Neural cell (in vitro differentiated cells): ENCODE measurements around the gene SMAD7. TPM values are rescaled to one million over a fixed set of nuclear protein-coding genes. Genes with fewer than 3 reads are reported as not detected.

ENCODE experiments used
- H2AFZ ChIP-seq: fragments of 200-600, 300-800 bp; sonication (generic), shearing (Covaris generic); 2 replicates; pipeline ENCODE4 v1.6.0; 2014; ENCODE audit warnings: low read depth, mild to moderate bottlenecking, antibody characterized with exemption, low read length, moderate library complexity
- H3F3A ChIP-seq: fragments of 200-600 bp; shearing (Covaris generic); 2 replicates; pipeline ENCODE4 v1.6.1; 2016; ENCODE audit warnings: mild to moderate bottlenecking, moderate library complexity, mixed read lengths, antibody characterized with exemption, low read length; ENCODE audit not compliant: insufficient read depth, poor library complexity, severe bottlenecking
- H3K27ac ChIP-seq: fragments of 200-600, 300-800 bp; sonication (generic), shearing (Covaris generic); 2 replicates; pipeline ENCODE4 v1.5.1; 2014; ENCODE audit warnings: mild to moderate bottlenecking, low read length, moderate library complexity
- H3K27me3 ChIP-seq: fragments of 300-800, 200-600 bp; sonication (generic), shearing (Covaris generic); 2 replicates; pipeline ENCODE4 v1.6.0; 2014; ENCODE audit warnings: mild to moderate bottlenecking, low read depth, low read length, moderate library complexity; ENCODE audit not compliant: insufficient read depth
- H3K36me3 ChIP-seq: fragments of 300-800, 200-600 bp; sonication (generic), shearing (Covaris generic); 2 replicates; pipeline ENCODE4 v1.5.1; 2014; ENCODE audit warnings: mild to moderate bottlenecking, antibody characterized with exemption, low read length, moderate library complexity; ENCODE audit not compliant: insufficient read depth
- H3K4me2 ChIP-seq: fragments of 300-800, 200-600 bp; sonication (generic), shearing (Covaris generic); 2 replicates; pipeline ENCODE4 v1.6.0; 2014; ENCODE audit warnings: mild to moderate bottlenecking, low read length
- H3K4me3 ChIP-seq: fragments of 300-800, 200-600 bp; sonication (generic), shearing (Covaris generic); 2 replicates; pipeline ENCODE4 v1.5.1; 2014; ENCODE audit warnings: mild to moderate bottlenecking, low read length, moderate library complexity
- H3K79me2 ChIP-seq: fragments of 200-600 bp; shearing (Covaris generic); replicated peaks from 2 replicates; pipeline ENCODE4 v1.6.0; 2014; ENCODE audit warnings: mild to moderate bottlenecking, low read length, moderate library complexity; ENCODE audit not compliant: insufficient read depth
- H3K9ac ChIP-seq: fragments of 300-800, 200-600 bp; sonication (generic), shearing (Covaris generic); 2 replicates; pipeline ENCODE4 v1.6.1; 2016; ENCODE audit warnings: mild to moderate bottlenecking, low read length, mixed read lengths
- H3K9me2 ChIP-seq: fragments of 200-600 bp; shearing (Covaris generic); 2 replicates; pipeline ENCODE4 v1.6.1; 2016; ENCODE audit warnings: mild to moderate bottlenecking, low read length, mixed read lengths; ENCODE audit not compliant: insufficient read depth
- H3K9me3 ChIP-seq: fragments of 200-600, 300-800 bp; sonication (generic), shearing (Covaris generic); 2 replicates; pipeline ENCODE4 v1.6.1; 2016; ENCODE audit warnings: mild to moderate bottlenecking, mixed run types, low read length, moderate library complexity, mixed read lengths
- H4K20me1 ChIP-seq: fragments of 200-600 bp; shearing (Covaris generic); 2 replicates; pipeline ENCODE4 v1.6.1; 2016; ENCODE audit warnings: mild to moderate bottlenecking, mixed run types; ENCODE audit not compliant: insufficient read depth
- CTCF ChIP-seq: fragments of 450-650 bp; IDR thresholded peaks from 2 replicates; pipeline ENCODE4 v1.5.1; 2014; ENCODE audit warnings: antibody characterized with exemption, mild to moderate bottlenecking, moderate library complexity; ENCODE audit not compliant: poor library complexity, severe bottlenecking
- EP300 ChIP-seq: fragments of 450-650 bp; conservative IDR thresholded peaks from 2 replicates; pipeline ENCODE4 v1.6.1; 2014; ENCODE audit warnings: antibody characterized with exemption, mild to moderate bottlenecking, moderate library complexity; ENCODE audit not compliant: poor library complexity, severe bottlenecking
- EZH2 ChIP-seq: fragments of 200-600, 300-800 bp; shearing (Covaris generic), sonication (generic); IDR thresholded peaks from 2 replicates; pipeline ENCODE4 v1.6.1; 2014; ENCODE audit warnings: antibody characterized with exemption, low read length, borderline replicate concordance, mild to moderate bottlenecking; ENCODE audit not compliant: insufficient read depth, poor library complexity, severe bottlenecking
- MXI1 ChIP-seq: fragments of 450-650 bp; conservative IDR thresholded peaks from 2 replicates; pipeline ENCODE4 v1.6.1; 2014; ENCODE audit warnings: antibody characterized with exemption, mild to moderate bottlenecking; ENCODE audit not compliant: poor library complexity, severe bottlenecking
- POLR2AphosphoS5 ChIP-seq: IDR thresholded peaks from 2 replicates; pipeline ENCODE4 v1.6.1; 2012
- RAD21 ChIP-seq: fragments of 450-650 bp; conservative IDR thresholded peaks from 2 replicates; pipeline ENCODE4 v1.6.1; 2014; ENCODE audit warnings: antibody characterized with exemption, mild to moderate bottlenecking, moderate library complexity
- REST ChIP-seq: IDR thresholded peaks from 2 replicates; pipeline ENCODE4 v1.6.1; 2012; ENCODE audit warnings: borderline replicate concordance
- SMC3 ChIP-seq: fragments of 450-650 bp; conservative IDR thresholded peaks from 2 replicates; pipeline ENCODE4 v1.6.1; 2014; ENCODE audit warnings: antibody characterized with exemption, mild to moderate bottlenecking, moderate library complexity; ENCODE audit not compliant: poor library complexity
- TAF1 ChIP-seq: IDR thresholded peaks from 2 replicates; pipeline ENCODE4 v1.6.1; 2012; ENCODE audit warnings: low read depth
- polyA plus RNA-seq: library from polyadenylated mRNA; depleted of rRNA; stranded (reverse); fragments of >200 nt; gene quantifications from 2 replicates; pipeline ENCODE4 v1.2.3, GENCODE V29; 2014

The SMAD7 gene
- polyA plus RNA-seq, 1 donor from 2014 or later, result 3.8 TPM

GRCh38 chr18:48994926-48995835 lies 44.4 kb upstream of the SMAD7 start:
- Histone ChIP-seq H3K79me2 (no peaks in the 10 kb centered on the region), H3F3A (no peaks in the 10 kb centered on the region), H3K36me3 (no peaks in the 10 kb centered on the region), H2AFZ (no peak overlapping the region), H3K9me3 (no peaks in the 10 kb centered on the region), H3K4me3 (no peak overlapping the region), H3K4me2 (no peak overlapping the region), H4K20me1 (no peaks in the 10 kb centered on the region), H3K9ac (no peak overlapping the region), H3K27ac (no peak overlapping the region), H3K27me3 (no peaks in the 10 kb centered on the region), H3K9me2 (no peaks in the 10 kb centered on the region)
- no peak for TF ChIP-seq EZH2
- TF ChIP-seq EP300, result no peak
- TF ChIP-seq RAD21, result no peak
- no peak for TF ChIP-seq SMC3
- TF ChIP-seq TAF1, result no peak
- no peak for TF ChIP-seq CTCF
- no peak for TF ChIP-seq POLR2AphosphoS5
- TF ChIP-seq REST, result no peak
- no peak for TF ChIP-seq MXI1

GRCh38 chr18:48994044-48994651 lies 43.4 kb upstream of the SMAD7 start:
- Histone ChIP-seq H3F3A (no peaks in the 10 kb centered on the region), H3K36me3 (no peaks in the 10 kb centered on the region), H3K9me3 (no peaks in the 10 kb centered on the region), H3K9me2 (no peaks in the 10 kb centered on the region), H2AFZ (no peak overlapping the region), H4K20me1 (no peaks in the 10 kb centered on the region), H3K4me3 (no peak overlapping the region), H3K79me2 (no peaks in the 10 kb centered on the region), H3K27ac (no peak overlapping the region), H3K9ac (no peak overlapping the region), H3K4me2 (no peak overlapping the region), H3K27me3 (no peaks in the 10 kb centered on the region)
- TF ChIP-seq EZH2, result no peak
- TF ChIP-seq TAF1, result no peak
- no peak for TF ChIP-seq SMC3
- TF ChIP-seq RAD21, result no peak
- no peak for TF ChIP-seq REST
- no peak for TF ChIP-seq POLR2AphosphoS5
- no peak for TF ChIP-seq CTCF
- no peak for TF ChIP-seq EP300
